ENCODE results near the gene PITX2. TPM values are rescaled to one million over a fixed set of nuclear protein-coding genes. Genes with fewer than 3 reads are reported as not detected.

PITX2 gene
- total and polyA plus RNA-seq, 2 of the 8 experiments (the other 6 are each of a cell fraction or from before 2014, with no cell fraction given) = 0.09 to 0.67 TPM

DNA sequence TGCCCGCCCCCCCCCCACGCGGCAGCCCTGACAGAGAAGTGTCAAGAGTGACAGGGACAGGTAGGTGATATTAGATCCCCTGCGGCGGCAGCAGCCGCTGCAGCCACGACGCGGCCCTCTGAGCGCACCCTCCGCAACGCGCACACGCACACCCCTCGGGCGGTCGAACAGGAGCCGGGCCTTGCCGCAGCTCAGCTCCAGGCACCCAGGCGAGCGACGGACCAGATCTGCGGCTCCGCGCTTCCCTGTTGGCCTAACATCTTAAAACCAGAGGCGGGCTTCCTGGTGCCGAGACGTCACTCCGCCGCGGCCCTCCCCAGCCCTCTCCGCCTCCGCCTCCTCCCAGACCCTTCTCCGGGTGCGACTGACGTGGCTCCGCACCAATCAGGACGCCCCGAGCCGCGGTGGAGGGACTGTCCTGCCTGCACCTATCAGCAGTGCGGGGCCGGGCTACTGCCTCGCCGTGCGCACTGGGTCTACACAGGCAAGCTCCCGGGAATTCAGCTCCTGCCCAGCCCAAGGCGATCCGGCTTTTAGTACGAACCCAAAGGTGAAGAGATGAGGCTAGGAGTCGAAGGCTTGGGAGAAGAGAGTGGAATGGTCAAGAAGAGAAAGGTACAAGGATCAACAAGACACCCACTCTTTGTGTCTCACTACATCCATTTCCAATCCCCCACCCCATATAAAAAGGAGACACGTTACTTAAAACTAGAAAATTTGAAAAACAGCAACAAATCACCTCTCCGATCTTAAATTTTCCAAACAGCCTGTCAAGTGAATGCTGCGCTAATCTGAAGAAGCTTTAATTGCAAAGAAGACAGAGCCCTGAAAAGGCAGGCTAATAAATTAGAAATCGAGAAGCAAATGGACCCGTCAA lies at the start of gene PITX2 (continued):
- TF ChIP-seq, protein P1, sequence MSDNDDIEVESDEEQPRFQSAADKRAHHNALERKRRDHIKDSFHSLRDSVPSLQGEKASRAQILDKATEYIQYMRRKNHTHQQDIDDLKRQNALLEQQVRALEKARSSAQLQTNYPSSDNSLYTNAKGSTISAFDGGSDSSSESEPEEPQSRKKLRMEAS (IDR thresholded peaks at IDR 0.05) = peak; percentile 26
- peak; percentile 91 for TF ChIP-seq CHD2 (IDR thresholded peaks at IDR 0.05; ENCODE audit: low read length)
- no peak for TF ChIP-seq POLR2AphosphoS5 (IDR thresholded peaks at IDR 0.05; ENCODE audit: low read depth, low read length)
- no peak for TF ChIP-seq EP300 (IDR thresholded peaks at IDR 0.05; ENCODE audit: borderline replicate concordance in 1 of 2, low read depth in 2 of 2, low read length in 2 of 2)
- TF ChIP-seq GABPA (IDR thresholded peaks at IDR 0.05; ENCODE audit: borderline replicate concordance, insufficient read depth, low read length) = no peak
- no peak for TF ChIP-seq SP4 (IDR thresholded peaks at IDR 0.05; ENCODE audit: low read length)
- no peak for TF ChIP-seq RFX5 (IDR thresholded peaks at IDR 0.05; ENCODE audit: borderline replicate concordance, low read depth, low read length)
- TF ChIP-seq SIN3A (conservative IDR thresholded peaks at IDR 0.05 in 1 of 2, IDR thresholded peaks at IDR 0.05 in 1 of 2; ENCODE audit: low read depth in 1 of 2, low read length in 2 of 2) = peak; percentile 39 to 82; a peak in 1 of 4 replicates
- TF ChIP-seq, protein P2, sequence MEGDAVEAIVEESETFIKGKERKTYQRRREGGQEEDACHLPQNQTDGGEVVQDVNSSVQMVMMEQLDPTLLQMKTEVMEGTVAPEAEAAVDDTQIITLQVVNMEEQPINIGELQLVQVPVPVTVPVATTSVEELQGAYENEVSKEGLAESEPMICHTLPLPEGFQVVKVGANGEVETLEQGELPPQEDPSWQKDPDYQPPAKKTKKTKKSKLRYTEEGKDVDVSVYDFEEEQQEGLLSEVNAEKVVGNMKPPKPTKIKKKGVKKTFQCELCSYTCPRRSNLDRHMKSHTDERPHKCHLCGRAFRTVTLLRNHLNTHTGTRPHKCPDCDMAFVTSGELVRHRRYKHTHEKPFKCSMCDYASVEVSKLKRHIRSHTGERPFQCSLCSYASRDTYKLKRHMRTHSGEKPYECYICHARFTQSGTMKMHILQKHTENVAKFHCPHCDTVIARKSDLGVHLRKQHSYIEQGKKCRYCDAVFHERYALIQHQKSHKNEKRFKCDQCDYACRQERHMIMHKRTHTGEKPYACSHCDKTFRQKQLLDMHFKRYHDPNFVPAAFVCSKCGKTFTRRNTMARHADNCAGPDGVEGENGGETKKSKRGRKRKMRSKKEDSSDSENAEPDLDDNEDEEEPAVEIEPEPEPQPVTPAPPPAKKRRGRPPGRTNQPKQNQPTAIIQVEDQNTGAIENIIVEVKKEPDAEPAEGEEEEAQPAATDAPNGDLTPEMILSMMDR (IDR thresholded peaks at IDR 0.05; ENCODE audit: control extremely low read depth in 1 of 3, insufficient read depth in 1 of 3, low read depth in 1 of 3, low read length in 3 of 3) = peak in 1 of 3 experiments; percentile 0; a peak in 1 of 4 replicates
- peak; percentile 40; the same call in 1 of the 2 replicates for TF ChIP-seq TBP (IDR thresholded peaks at IDR 0.05; ENCODE audit: low read depth, low read length)
- peak; percentile 97 for TF ChIP-seq SP1 (IDR thresholded peaks at IDR 0.05; ENCODE audit: low read depth, low read length)
- no peak for TF ChIP-seq POLR2A (IDR thresholded peaks at IDR 0.05; ENCODE audit: control extremely low read depth in 1 of 2, low read depth in 2 of 2, low read length in 2 of 2)
- TF ChIP-seq TAF7 (optimal IDR thresholded peaks at IDR 0.05; ENCODE audit: borderline replicate concordance, low read depth, low read length) = no peak
- TF ChIP-seq CTBP2 (IDR thresholded peaks at IDR 0.05; ENCODE audit: borderline replicate concordance, insufficient read depth, insufficient read length, low read length) = peak; percentile 13
- no peak for TF ChIP-seq NRF1 (IDR thresholded peaks at IDR 0.05; ENCODE audit: low read depth, low read length)
- TF ChIP-seq YY1 (IDR thresholded peaks at IDR 0.05; ENCODE audit: low read depth, low read length) = no peak
- peak; percentile 77 for TF ChIP-seq SP2 (IDR thresholded peaks at IDR 0.05; ENCODE audit: low read length)
- TF ChIP-seq EZH2 (IDR thresholded peaks at IDR 0.05; ENCODE audit: low read depth, low read length, severe bottlenecking) = peak; percentile 14
- no peak for TF ChIP-seq KDM5A (IDR thresholded peaks at IDR 0.05; ENCODE audit: low read length)
- TF ChIP-seq BRCA1 (IDR thresholded peaks at IDR 0.05; ENCODE audit: low read depth, low read length) = no peak
- no peak for TF ChIP-seq HDAC2 (IDR thresholded peaks at IDR 0.05; ENCODE audit: borderline replicate concordance in 1 of 2, low read depth in 2 of 2, low read length in 2 of 2)
